ENCODE data around the gene MED25. TPM values are rescaled to one million over a fixed set of nuclear protein-coding genes. Genes with fewer than 3 reads are reported as not detected.

Gene MED25
- total and polyA plus RNA-seq, 9 of the 15 experiments (the other 6 are each of a cell fraction or from before 2014, with no cell fraction given), result 4.1 to 93.9 (median 19.3) TPM

- TF ChIP-seq, protein P1, sequence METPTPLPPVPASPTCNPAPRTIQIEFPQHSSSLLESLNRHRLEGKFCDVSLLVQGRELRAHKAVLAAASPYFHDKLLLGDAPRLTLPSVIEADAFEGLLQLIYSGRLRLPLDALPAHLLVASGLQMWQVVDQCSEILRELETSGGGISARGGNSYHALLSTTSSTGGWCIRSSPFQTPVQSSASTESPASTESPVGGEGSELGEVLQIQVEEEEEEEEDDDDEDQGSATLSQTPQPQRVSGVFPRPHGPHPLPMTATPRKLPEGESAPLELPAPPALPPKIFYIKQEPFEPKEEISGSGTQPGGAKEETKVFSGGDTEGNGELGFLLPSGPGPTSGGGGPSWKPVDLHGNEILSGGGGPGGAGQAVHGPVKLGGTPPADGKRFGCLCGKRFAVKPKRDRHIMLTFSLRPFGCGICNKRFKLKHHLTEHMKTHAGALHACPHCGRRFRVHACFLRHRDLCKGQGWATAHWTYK (CRISPR knock-in tag; IDR thresholded peaks at IDR 0.05), result no peak
- TF ChIP-seq, protein P2, sequence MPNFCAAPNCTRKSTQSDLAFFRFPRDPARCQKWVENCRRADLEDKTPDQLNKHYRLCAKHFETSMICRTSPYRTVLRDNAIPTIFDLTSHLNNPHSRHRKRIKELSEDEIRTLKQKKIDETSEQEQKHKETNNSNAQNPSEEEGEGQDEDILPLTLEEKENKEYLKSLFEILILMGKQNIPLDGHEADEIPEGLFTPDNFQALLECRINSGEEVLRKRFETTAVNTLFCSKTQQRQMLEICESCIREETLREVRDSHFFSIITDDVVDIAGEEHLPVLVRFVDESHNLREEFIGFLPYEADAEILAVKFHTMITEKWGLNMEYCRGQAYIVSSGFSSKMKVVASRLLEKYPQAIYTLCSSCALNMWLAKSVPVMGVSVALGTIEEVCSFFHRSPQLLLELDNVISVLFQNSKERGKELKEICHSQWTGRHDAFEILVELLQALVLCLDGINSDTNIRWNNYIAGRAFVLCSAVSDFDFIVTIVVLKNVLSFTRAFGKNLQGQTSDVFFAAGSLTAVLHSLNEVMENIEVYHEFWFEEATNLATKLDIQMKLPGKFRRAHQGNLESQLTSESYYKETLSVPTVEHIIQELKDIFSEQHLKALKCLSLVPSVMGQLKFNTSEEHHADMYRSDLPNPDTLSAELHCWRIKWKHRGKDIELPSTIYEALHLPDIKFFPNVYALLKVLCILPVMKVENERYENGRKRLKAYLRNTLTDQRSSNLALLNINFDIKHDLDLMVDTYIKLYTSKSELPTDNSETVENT (CRISPR knock-in tag; IDR thresholded peaks at IDR 0.05), result no peak
- TF ChIP-seq GMEB1 (CRISPR knock-in tag; IDR thresholded peaks at IDR 0.05), result no peak
- Histone ChIP-seq H2AFZ (ENCODE audit: low read depth, low read length) (no peak overlapping the region), H3K4me3 (no peak overlapping the region), H3K4me2 (ENCODE audit: insufficient read depth, low read length) (no peak overlapping the region), H4K20me1 (replicated peaks; ENCODE audit: control insufficient read depth, insufficient read depth, low read length) (0 out of 2 replicates have a peak, but pooled peaks cover 3% of the 10 kb centered on the region), H3K79me2 (ENCODE audit: control insufficient read depth, insufficient read depth, low read length) (peaks cover 39% of the 10 kb centered on the region), H3K36me3 (ENCODE audit: control insufficient read depth, insufficient read depth, low read length) (peaks cover 64% of the 10 kb centered on the region), H3K27me3 (ENCODE audit: control insufficient read depth in 2 of 2, insufficient read depth in 2 of 2, low read length in 2 of 2) (no peaks in the 10 kb centered on the region), H3K9me3 (replicated peaks; ENCODE audit: control insufficient read depth, insufficient read depth, low read depth, low read length) (no peaks in the 10 kb centered on the region), H3K27ac (ENCODE audit: extremely low read depth, low read depth, low read length) (no peak overlapping the region), H3K4me1 (replicated peaks in 1 of 2; ENCODE audit: control insufficient read depth in 2 of 2, insufficient read depth in 2 of 2, low read length in 2 of 2) (peaks cover 11 to 28% of the 10 kb centered on the region in 2 experiments), H3K9me1 (ENCODE audit: control insufficient read depth, insufficient read depth, low read length) (no peaks in the 10 kb centered on the region), H3K9ac (ENCODE audit: insufficient read depth in 1 of 2, low read depth in 2 of 2, low read length in 2 of 2) (no peak overlapping the region)
- BruUV-seq (replicated peaks), result no TSS peak
- in situ Hi-C loops (cut with MboI) (no loop called here), intact Hi-C loops (cut with micrococcal nuclease) (no loop called here)
- ChIA-PET CTCF (ENCODE audit: low intra/inter-chr PET ratio) (no interaction called here), POLR2A (interaction anchor here (1.2 to 1.3 kb wide), 2 partner anchors 10 to 26 kb away, joined by 4 to 5 read pairs; no protein-coding TSS in a partner anchor)
- FAIRE-seq (no peak), ATAC-seq (no peak), DNase-seq (ENCODE audit: extremely low read depth in 1 of 4, low spot score in 3 of 4) (no peak)
- 80% methylated on average over 6 of the region's 6 CpGs for WGBS (ENCODE audit: insufficient coverage, low coverage, missing lambda C conversion rate)
Measured at GRCh38 chr19:49824662-49825061, 6.6 kb downstream of the MED25 start.

All from K562 (cell line).